IPS DF 6.9 (cell line): Measurements from ENCODE around the gene ITGB1.

Source experiments
- DNase-seq: peaks from one replicate; pipeline ENCODE4 v3.0.0-alpha.2; 2013; ENCODE audit warnings: low read depth, low spot score
- H3K27ac ChIP-seq: one replicate; pipeline ENCODE4 v1.5.1; 2013; ENCODE audit warnings: low read length, control low read depth
- H3K27me3 ChIP-seq: 2 replicates; pipeline ENCODE4 v1.6.1; 2013; ENCODE audit warnings: mild to moderate bottlenecking, low read length; ENCODE audit not compliant: control insufficient read depth, insufficient read depth
- H3K36me3 ChIP-seq: 2 replicates; pipeline ENCODE4 v1.6.1; 2013; ENCODE audit warnings: low read length; ENCODE audit not compliant: control insufficient read depth, insufficient read depth
- H3K4me1 ChIP-seq: 2 replicates; pipeline ENCODE4 v1.6.1; 2013; ENCODE audit warnings: low read length; ENCODE audit not compliant: control insufficient read depth, insufficient read depth
- H3K4me3 ChIP-seq: 2 replicates; pipeline ENCODE4 v1.5.1; 2013; ENCODE audit warnings: mild to moderate bottlenecking, low read length
- H3K9me3 ChIP-seq: 2 replicates; pipeline ENCODE4 v1.6.1; 2013; ENCODE audit warnings: low read length, inconsistent platforms; ENCODE audit not compliant: control insufficient read depth, insufficient read depth
- WGBS: extraction: QIAGEN DNeasy Blood & Tissue Kit; methylation state at CpG from one replicate; pipeline ENCODE4 v1.1.7; 2013; ENCODE audit warnings: mixed read lengths, missing lambda C conversion rate; ENCODE audit not compliant: insufficient read length, insufficient coverage; 5-methylcytosine and 5-hydroxymethylcytosine counted together

The ITGB1 gene

GRCh38 chr10:32888161-32888927 is 69.7 kb downstream of the ITGB1 start:
- no peak for DNase-seq
- H3K27ac ChIP-seq = no peak overlapping the region
- 100% methylated on average over 2 of the region's 11 CpGs for WGBS

GRCh38 chr10:32887481-32887880 is 70.5 kb downstream of the ITGB1 start:
- no peaks in the 10 kb centered on the region for H3K27me3 ChIP-seq
- WGBS = no CpG with 5 or more reads among the region's 7 CpGs
- H3K9me3 ChIP-seq = no peaks in the 10 kb centered on the region
- DNase-seq = no peak
- no peak overlapping the region for H3K27ac ChIP-seq
- no peak overlapping the region for H3K4me3 ChIP-seq
- no peaks in the 10 kb centered on the region for H3K4me1 ChIP-seq
- H3K36me3 ChIP-seq = no peaks in the 10 kb centered on the region

More at GRCh38 chr10:32888161-32888927, 69.7 kb downstream of the ITGB1 start:
- H3K36me3 ChIP-seq = no peaks in the 10 kb centered on the region
- H3K9me3 ChIP-seq = no peaks in the 10 kb centered on the region
- no peaks in the 10 kb centered on the region for H3K27me3 ChIP-seq
- no peaks in the 10 kb centered on the region for H3K4me1 ChIP-seq
- no peak overlapping the region for H3K4me3 ChIP-seq

- no peaks in the 10 kb centered on the region for H3K4me1 ChIP-seq
- H3K4me3 ChIP-seq = no peak overlapping the region
- H3K9me3 ChIP-seq = no peaks in the 10 kb centered on the region
- H3K36me3 ChIP-seq = no peaks in the 10 kb centered on the region
- H3K27ac ChIP-seq = no peak overlapping the region
- H3K27me3 ChIP-seq = no peaks in the 10 kb centered on the region
- no CpG with 5 or more reads among the region's 6 CpGs for WGBS
- no peak for DNase-seq
Measured at GRCh38 chr10:32882076-32882475, 76.0 kb downstream of the ITGB1 start.

- Histone ChIP-seq H3K9me3 (no peaks in the 10 kb centered on the region), H3K27ac (no peak overlapping the region), H3K27me3 (no peaks in the 10 kb centered on the region), H3K4me3 (no peak overlapping the region), H3K4me1 (no peaks in the 10 kb centered on the region), H3K36me3 (no peaks in the 10 kb centered on the region)
- DNase-seq = no peak
Measured at GRCh38 chr10:32878646-32879045, 79.4 kb downstream of the ITGB1 start.

GRCh38 chr10:32877915-32878314 is 80.1 kb downstream of the ITGB1 start:
- no peaks in the 10 kb centered on the region for H3K36me3 ChIP-seq
- DNase-seq = no peak

GRCh38 chr10:32865170-32865569 is 92.9 kb downstream of the ITGB1 start:
- Histone ChIP-seq H3K4me1 (no peaks in the 10 kb centered on the region), H3K9me3 (no peaks in the 10 kb centered on the region), H3K27ac (no peak overlapping the region), H3K27me3 (no peaks in the 10 kb centered on the region), H3K36me3 (no peaks in the 10 kb centered on the region), H3K4me3 (no peak overlapping the region)
- DNase-seq = no peak
- no CpG with 5 or more reads among the region's 1 CpG for WGBS

More at GRCh38 chr10:32877915-32878314, 80.1 kb downstream of the ITGB1 start:
- H3K27ac ChIP-seq = no peak overlapping the region
- no peaks in the 10 kb centered on the region for H3K4me1 ChIP-seq
- no peaks in the 10 kb centered on the region for H3K27me3 ChIP-seq
- H3K9me3 ChIP-seq = no peaks in the 10 kb centered on the region
- no peak overlapping the region for H3K4me3 ChIP-seq

GRCh38 chr10:32854435-32854834 is 103.6 kb downstream of the ITGB1 start:
- no peak for DNase-seq
- no peak overlapping the region for H3K27ac ChIP-seq
- WGBS = 100% methylated on average over 1 of the region's 2 CpGs

GRCh38 chr10:32851301-32851700 is 106.7 kb downstream of the ITGB1 start:
- no peaks in the 10 kb centered on the region for H3K27me3 ChIP-seq
- DNase-seq = no peak
- H3K36me3 ChIP-seq = no peaks in the 10 kb centered on the region
- H3K9me3 ChIP-seq = no peaks in the 10 kb centered on the region
- no peaks in the 10 kb centered on the region for H3K4me1 ChIP-seq
- H3K4me3 ChIP-seq = no peak overlapping the region
- WGBS = no CpG with 5 or more reads among the region's 1 CpG
- no peak overlapping the region for H3K27ac ChIP-seq

More at GRCh38 chr10:32854435-32854834, 103.6 kb downstream of the ITGB1 start:
- no peaks in the 10 kb centered on the region for H3K27me3 ChIP-seq
- no peaks in the 10 kb centered on the region for H3K9me3 ChIP-seq
- no peak overlapping the region for H3K4me3 ChIP-seq
- no peaks in the 10 kb centered on the region for H3K4me1 ChIP-seq
- no peaks in the 10 kb centered on the region for H3K36me3 ChIP-seq
